ENCODE data around the gene KSR1. TPM values are rescaled to one million over a fixed set of nuclear protein-coding genes. Genes with fewer than 3 reads are reported as not detected.

The KSR1 gene
- total RNA-seq, 1 donor from 2014 or later: 9.5 TPM

GRCh38 chr17:27529230-27529796, 73.1 kb downstream of the KSR1 start:
- Histone ChIP-seq H3K27ac (replicated peaks) (no peak overlapping the region), H3K27me3 (ENCODE audit: low read depth) (no peaks in the 10 kb centered on the region), H3K4me3 (no peak overlapping the region), H3K36me3 (no peaks in the 10 kb centered on the region), H3K9me3 (replicated peaks) (no peaks in the 10 kb centered on the region), H3K4me1 (peaks cover 18% of the 10 kb centered on the region)
- no peak for TF ChIP-seq CTCF (IDR thresholded peaks at IDR 0.05; ENCODE audit: borderline replicate concordance)
- no peak for DNase-seq
- intact Hi-C loops (cut with micrococcal nuclease): no loop called here

- DNase-seq: no peak
- peaks cover 23% of the 10 kb centered on the region for H3K4me1 ChIP-seq
- intact Hi-C loops (cut with micrococcal nuclease): no loop called here
- no peak for TF ChIP-seq CTCF (IDR thresholded peaks at IDR 0.05; ENCODE audit: borderline replicate concordance)
- H3K27ac ChIP-seq (replicated peaks): no peak overlapping the region
- no peaks in the 10 kb centered on the region for H3K36me3 ChIP-seq
- H3K9me3 ChIP-seq (replicated peaks): no peaks in the 10 kb centered on the region
- H3K27me3 ChIP-seq (ENCODE audit: low read depth): no peaks in the 10 kb centered on the region
- no peak overlapping the region for H3K4me3 ChIP-seq
Observed at GRCh38 chr17:27530764-27531391, 74.6 kb downstream of the KSR1 start.

GRCh38 chr17:27531469-27531961, 75.3 kb downstream of the KSR1 start:
- Histone ChIP-seq H3K36me3 (no peaks in the 10 kb centered on the region), H3K4me3 (no peak overlapping the region), H3K27me3 (ENCODE audit: low read depth) (no peaks in the 10 kb centered on the region), H3K4me1 (peaks cover 24% of the 10 kb centered on the region), H3K27ac (replicated peaks) (no peak overlapping the region), H3K9me3 (replicated peaks) (no peaks in the 10 kb centered on the region)
- no peak for DNase-seq
- intact Hi-C loops (cut with micrococcal nuclease): no loop called here
- no peak for TF ChIP-seq CTCF (IDR thresholded peaks at IDR 0.05; ENCODE audit: borderline replicate concordance)

GRCh38 chr17:27532269-27533263, 76.3 kb downstream of the KSR1 start:
- Histone ChIP-seq H3K27me3 (ENCODE audit: low read depth) (no peaks in the 10 kb centered on the region), H3K4me1 (peaks cover 18% of the 10 kb centered on the region), H3K27ac (replicated peaks) (no peak overlapping the region), H3K4me3 (no peak overlapping the region), H3K36me3 (no peaks in the 10 kb centered on the region), H3K9me3 (replicated peaks) (no peaks in the 10 kb centered on the region)
- no peak for TF ChIP-seq CTCF (IDR thresholded peaks at IDR 0.05; ENCODE audit: borderline replicate concordance)
- intact Hi-C loops (cut with micrococcal nuclease): no loop called here
- DNase-seq: peak; percentile 28
